HTR-8/SVneo (cell line): ENCODE results near the gene ARL14.

Experiments used
- DNase-seq: peaks from one replicate; pipeline ENCODE4 v3.0.0; 2011; ENCODE audit warnings: low spot score, mixed read lengths; ENCODE audit not compliant: insufficient read length
- FAIRE-seq: peaks from 2 replicates; lab custom pipeline; 2011; peaks lifted over from hg19 to GRCh38; lab: Jason Lieb, UNC

ARL14 gene

GRCh38 chr3:160673188-160673587, 3.8 kb upstream of the ARL14 start:
- FAIRE-seq: no peak
- DNase-seq: no peak

GRCh38 chr3:160675566-160676124, 1.3 kb upstream of the ARL14 start:
- DNase-seq (no peak), FAIRE-seq (no peak)

GRCh38 chr3:160677459-160677881, 510 bp downstream of the ARL14 start:
- FAIRE-seq (no peak), DNase-seq (no peak)

GRCh38 chr3:160678292-160678842, 1.4 kb downstream of the ARL14 start:
- DNase-seq (no peak), FAIRE-seq (no peak)

- no peak for DNase-seq
- FAIRE-seq: no peak
Measured at GRCh38 chr3:160684368-160684740, 7.4 kb downstream of the ARL14 start.

- no peak for DNase-seq
Measured at GRCh38 chr3:160685144-160685766, 8.3 kb downstream of the ARL14 start.

GRCh38 chr3:160686955-160687535, 10.1 kb downstream of the ARL14 start:
- no peak for DNase-seq
- no peak for FAIRE-seq

More at GRCh38 chr3:160685144-160685766, 8.3 kb downstream of the ARL14 start:
- FAIRE-seq: no peak

- FAIRE-seq: no peak
- no peak for DNase-seq
Measured at GRCh38 chr3:160691151-160691550, 14.2 kb downstream of the ARL14 start.

- no peak for FAIRE-seq
- no peak for DNase-seq
Measured at GRCh38 chr3:160691962-160692361, 15.0 kb downstream of the ARL14 start.

GRCh38 chr3:160693191-160693590, 16.2 kb downstream of the ARL14 start:
- FAIRE-seq (no peak), DNase-seq (no peak)

- no peak for FAIRE-seq
Measured at GRCh38 chr3:160694345-160694744, 17.4 kb downstream of the ARL14 start.

GRCh38 chr3:160695003-160695402, 18.0 kb downstream of the ARL14 start:
- FAIRE-seq: peak; percentile 40
- no peak for DNase-seq

More at GRCh38 chr3:160694345-160694744, 17.4 kb downstream of the ARL14 start:
- no peak for DNase-seq

GRCh38 chr3:160695915-160696327, 19.0 kb downstream of the ARL14 start:
- DNase-seq (no peak), FAIRE-seq (no peak)

GRCh38 chr3:160697637-160698380, 20.8 kb downstream of the ARL14 start:
- peak; percentile 36 for DNase-seq
- FAIRE-seq: no peak

- FAIRE-seq (no peak), DNase-seq (no peak)
Measured at GRCh38 chr3:160698599-160699195, 21.7 kb downstream of the ARL14 start.

GRCh38 chr3:160701490-160701889, 24.5 kb downstream of the ARL14 start:
- no peak for DNase-seq
- FAIRE-seq: no peak

GRCh38 chr3:160702290-160702689, 25.3 kb downstream of the ARL14 start:
- FAIRE-seq (no peak), DNase-seq (no peak)

- DNase-seq (no peak), FAIRE-seq (no peak)
Measured at GRCh38 chr3:160703974-160704373, 27.0 kb downstream of the ARL14 start.

- DNase-seq: peak; percentile 41
- FAIRE-seq: no peak
Measured at GRCh38 chr3:160707187-160707794, 30.3 kb downstream of the ARL14 start.
